ENCODE results near the gene CABLES2. TPM values are rescaled to one million over a fixed set of nuclear protein-coding genes. Genes with fewer than 3 reads are reported as not detected.

CABLES2 gene
- total RNA-seq, 1 donor = 1.8 TPM

- Histone ChIP-seq H3K9me3 (ENCODE audit: low read depth, low read length) (no peaks in the 10 kb centered on the region), H4K20me1 (ENCODE audit: insufficient read depth, low read length) (no peaks in the 10 kb centered on the region), H3K27ac (ENCODE audit: low read depth, low read length) (no peak overlapping the region), H3K4me1 (ENCODE audit: insufficient read depth, low read length) (no peaks in the 10 kb centered on the region), H2AFZ (ENCODE audit: low read length) (no peak overlapping the region), H3K4me3 (ENCODE audit: insufficient read depth, low read length) (no peak overlapping the region), H3K27me3 (ENCODE audit: insufficient read depth, low read length) (peaks cover 37% of the 10 kb centered on the region), H3K36me3 (ENCODE audit: insufficient read depth, low read length) (no peaks in the 10 kb centered on the region), H3K4me2 (ENCODE audit: insufficient read depth, low read length) (no peak overlapping the region), H3K79me2 (ENCODE audit: insufficient read depth, low read length) (no peaks in the 10 kb centered on the region)
- no peak for DNase-seq (ENCODE audit: insufficient read length, low spot score, missing footprints)
- TF ChIP-seq CTCF (IDR thresholded peaks at IDR 0.05; ENCODE audit: extremely low read depth, low read depth, low read length) = no peak
These were observed 23.9 kb upstream of the CABLES2 start for GRCh38 chr20:62430866-62431447.

- no peak overlapping the region for H3K4me3 ChIP-seq (ENCODE audit: insufficient read depth, low read length)
- TF ChIP-seq CTCF (IDR thresholded peaks at IDR 0.05; ENCODE audit: extremely low read depth, low read depth, low read length) = no peak
- no peak overlapping the region for H3K27ac ChIP-seq (ENCODE audit: low read depth, low read length)
- no peak overlapping the region for H3K4me2 ChIP-seq (ENCODE audit: insufficient read depth, low read length)
- H3K79me2 ChIP-seq (ENCODE audit: insufficient read depth, low read length) = no peaks in the 10 kb centered on the region
- H3K9me3 ChIP-seq (ENCODE audit: low read depth, low read length) = no peaks in the 10 kb centered on the region
- no peaks in the 10 kb centered on the region for H3K36me3 ChIP-seq (ENCODE audit: insufficient read depth, low read length)
- DNase-seq (ENCODE audit: insufficient read length, low spot score, missing footprints) = no peak
- no peaks in the 10 kb centered on the region for H4K20me1 ChIP-seq (ENCODE audit: insufficient read depth, low read length)
- peaks cover 34% of the 10 kb centered on the region for H3K27me3 ChIP-seq (ENCODE audit: insufficient read depth, low read length)
- H3K4me1 ChIP-seq (ENCODE audit: insufficient read depth, low read length) = no peaks in the 10 kb centered on the region
- H2AFZ ChIP-seq (ENCODE audit: low read length) = no peak overlapping the region
These were observed 23.3 kb upstream of the CABLES2 start for GRCh38 chr20:62430311-62430853.

GRCh38 chr20:62429455-62430310, 22.6 kb upstream of the CABLES2 start:
- Histone ChIP-seq H3K4me3 (ENCODE audit: insufficient read depth, low read length) (no peak overlapping the region), H3K4me1 (ENCODE audit: insufficient read depth, low read length) (no peaks in the 10 kb centered on the region), H3K9me3 (ENCODE audit: low read depth, low read length) (no peaks in the 10 kb centered on the region), H3K27ac (ENCODE audit: low read depth, low read length) (no peak overlapping the region), H4K20me1 (ENCODE audit: insufficient read depth, low read length) (no peaks in the 10 kb centered on the region), H3K4me2 (ENCODE audit: insufficient read depth, low read length) (no peak overlapping the region), H3K36me3 (ENCODE audit: insufficient read depth, low read length) (no peaks in the 10 kb centered on the region), H3K79me2 (ENCODE audit: insufficient read depth, low read length) (no peaks in the 10 kb centered on the region), H3K27me3 (ENCODE audit: insufficient read depth, low read length) (peaks cover 27% of the 10 kb centered on the region), H2AFZ (ENCODE audit: low read length) (no peak overlapping the region)
- TF ChIP-seq CTCF (IDR thresholded peaks at IDR 0.05; ENCODE audit: extremely low read depth, low read depth, low read length) = no peak
- no peak for DNase-seq (ENCODE audit: insufficient read length, low spot score, missing footprints)

Data from osteoblast (primary cell).